ENCODE measurements around the gene WBP2. TPM values are rescaled to one million over a fixed set of nuclear protein-coding genes. Genes with fewer than 3 reads are reported as not detected.

Gene WBP2
- polyA plus RNA-seq, 1 donor (not counting 4 experiments of a cell fraction or from before 2014, with no cell fraction given): 23.3 TPM

DNA sequence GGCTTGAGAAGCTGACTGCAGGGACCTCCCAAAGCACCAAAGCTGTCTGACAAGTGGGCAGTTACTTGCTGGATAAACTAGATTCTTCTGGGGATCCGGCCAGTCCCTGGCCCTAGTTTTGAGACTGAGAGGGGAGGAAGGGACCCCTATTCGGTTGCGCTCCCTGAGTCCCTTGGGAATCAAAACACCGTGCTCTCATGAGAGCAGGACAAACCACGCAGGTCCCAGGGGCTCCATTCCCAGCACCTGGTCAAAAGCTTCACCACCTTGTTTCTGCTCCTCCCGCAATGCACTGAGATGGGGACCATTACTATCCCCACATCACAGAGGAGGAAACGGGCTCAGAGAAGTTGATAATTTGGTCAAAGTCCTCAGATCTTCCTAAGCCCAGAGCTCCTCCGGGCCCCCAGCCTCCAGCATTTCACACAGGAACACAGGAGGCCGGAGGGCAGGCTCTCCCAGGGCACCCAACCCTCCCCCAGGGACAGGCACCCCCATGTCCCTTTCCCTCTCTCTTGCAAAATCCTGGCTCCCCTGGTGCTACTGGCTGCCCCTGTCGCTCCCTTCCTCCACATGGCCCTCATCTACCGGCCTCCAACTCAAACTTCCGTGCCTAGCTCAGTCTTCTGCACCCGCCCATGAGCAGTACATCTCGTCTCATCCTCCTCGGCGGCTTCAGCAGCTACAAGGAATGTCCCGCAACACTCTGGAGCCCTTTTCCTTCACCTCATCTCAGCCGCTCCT, 38.3 kb upstream of the WBP2 start:
- Histone ChIP-seq H3K27me3 (ENCODE audit: control insufficient read depth, extremely low read depth, insufficient read depth, low read length) (no peaks in the 10 kb centered on the region), H3K79me2 (ENCODE audit: control insufficient read depth, insufficient read depth, low read length) (peaks cover 4% of the 10 kb centered on the region), H3K9me3 (ENCODE audit: control insufficient read depth, low read depth, low read length) (no peaks in the 10 kb centered on the region), H3K27ac (ENCODE audit: control insufficient read depth, insufficient read depth, low read length) (no peak overlapping the region), H3K4me3 (ENCODE audit: control insufficient read depth in 2 of 3, extremely low read depth in 1 of 3, insufficient read depth in 2 of 3, low read depth in 1 of 3, low read length in 3 of 3) (no peak overlapping the region), H3K4me2 (ENCODE audit: control insufficient read depth, extremely low read depth, insufficient read depth, low read depth, low read length) (no peak overlapping the region), H2AFZ (ENCODE audit: control insufficient read depth, low read length) (no peak overlapping the region), H3K9ac (ENCODE audit: control insufficient read depth, extremely low read depth, insufficient read depth, low read length) (no peak overlapping the region), H3K9me1 (ENCODE audit: control insufficient read depth, extremely low read depth, insufficient read depth, low read length) (no peaks in the 10 kb centered on the region), H3K4me1 (ENCODE audit: control insufficient read depth, extremely low read depth, insufficient read depth, low read length) (peaks cover 9% of the 10 kb centered on the region), H4K20me1 (ENCODE audit: control insufficient read depth, extremely low read depth, insufficient read depth, low read length) (no peaks in the 10 kb centered on the region), H3K36me3 (ENCODE audit: control insufficient read depth in 2 of 2, extremely low read depth in 1 of 2, insufficient read depth in 2 of 2, low read length in 2 of 2) (peaks cover 10 to 14% of the 10 kb centered on the region in 2 experiments)
- no peak for TF ChIP-seq EZH2 (IDR thresholded peaks at IDR 0.05; ENCODE audit: low read length)
- no peak for FAIRE-seq
- no peak for DNase-seq (ENCODE audit: low read depth, low spot score)
- dilution Hi-C loops (cut with MboI; ENCODE audit: extremely low pct_ligation_motif_present, low sequenced_read_pairs): no loop called here

DNA sequence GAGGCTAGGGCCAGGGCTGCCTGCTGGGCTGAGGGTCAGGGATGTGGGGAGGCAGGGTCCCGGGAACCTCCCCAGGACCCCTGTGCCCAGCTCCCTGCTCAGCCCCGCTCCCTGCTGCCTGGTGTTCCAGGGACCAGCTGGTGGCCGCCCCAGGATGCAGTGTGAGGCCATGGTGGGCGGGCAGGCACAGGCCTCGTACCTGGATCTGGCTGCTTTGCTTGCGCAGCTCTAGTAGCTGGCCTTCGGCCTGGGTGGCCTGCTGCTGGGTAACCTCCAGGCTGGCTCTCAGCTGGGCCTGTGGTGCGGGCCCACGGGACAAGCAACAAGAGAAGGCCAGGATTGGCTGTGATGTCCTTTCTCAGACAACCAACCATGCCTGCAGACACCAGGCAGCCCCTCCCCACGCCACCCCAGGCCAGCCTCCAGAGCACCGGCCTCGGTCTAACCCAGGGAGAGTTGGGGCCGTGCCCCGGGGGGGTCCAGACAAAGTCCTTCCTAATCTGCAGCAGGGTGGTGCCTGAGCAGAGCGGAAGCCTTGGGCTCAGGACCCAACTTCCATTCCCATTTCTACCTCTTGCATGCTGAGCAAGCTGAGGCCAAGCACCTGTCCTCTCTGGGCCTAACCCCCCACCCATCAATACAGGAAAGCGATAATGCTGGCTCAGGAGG, 37.6 kb upstream of the WBP2 start:
- Histone ChIP-seq H3K4me2 (ENCODE audit: control insufficient read depth, extremely low read depth, insufficient read depth, low read depth, low read length) (no peak overlapping the region), H3K27me3 (ENCODE audit: control insufficient read depth, extremely low read depth, insufficient read depth, low read length) (no peaks in the 10 kb centered on the region), H3K4me1 (ENCODE audit: control insufficient read depth, extremely low read depth, insufficient read depth, low read length) (peaks cover 9% of the 10 kb centered on the region), H3K79me2 (ENCODE audit: control insufficient read depth, insufficient read depth, low read length) (peaks cover 4% of the 10 kb centered on the region), H3K9ac (ENCODE audit: control insufficient read depth, extremely low read depth, insufficient read depth, low read length) (no peak overlapping the region), H2AFZ (ENCODE audit: control insufficient read depth, low read length) (no peak overlapping the region), H3K9me3 (ENCODE audit: control insufficient read depth, low read depth, low read length) (no peaks in the 10 kb centered on the region), H3K4me3 (ENCODE audit: control insufficient read depth in 2 of 3, extremely low read depth in 1 of 3, insufficient read depth in 2 of 3, low read depth in 1 of 3, low read length in 3 of 3) (no peak overlapping the region), H3K36me3 (ENCODE audit: control insufficient read depth in 2 of 2, extremely low read depth in 1 of 2, insufficient read depth in 2 of 2, low read length in 2 of 2) (peaks cover 7 to 10% of the 10 kb centered on the region in 2 experiments), H3K9me1 (ENCODE audit: control insufficient read depth, extremely low read depth, insufficient read depth, low read length) (no peaks in the 10 kb centered on the region), H3K27ac (ENCODE audit: control insufficient read depth, insufficient read depth, low read length) (no peak overlapping the region), H4K20me1 (ENCODE audit: control insufficient read depth, extremely low read depth, insufficient read depth, low read length) (no peaks in the 10 kb centered on the region)
- FAIRE-seq (no peak), DNase-seq (ENCODE audit: low read depth, low spot score) (no peak)
- TF ChIP-seq EZH2 (IDR thresholded peaks at IDR 0.05; ENCODE audit: low read length): no peak
- TF ChIP-seq, protein P1, sequence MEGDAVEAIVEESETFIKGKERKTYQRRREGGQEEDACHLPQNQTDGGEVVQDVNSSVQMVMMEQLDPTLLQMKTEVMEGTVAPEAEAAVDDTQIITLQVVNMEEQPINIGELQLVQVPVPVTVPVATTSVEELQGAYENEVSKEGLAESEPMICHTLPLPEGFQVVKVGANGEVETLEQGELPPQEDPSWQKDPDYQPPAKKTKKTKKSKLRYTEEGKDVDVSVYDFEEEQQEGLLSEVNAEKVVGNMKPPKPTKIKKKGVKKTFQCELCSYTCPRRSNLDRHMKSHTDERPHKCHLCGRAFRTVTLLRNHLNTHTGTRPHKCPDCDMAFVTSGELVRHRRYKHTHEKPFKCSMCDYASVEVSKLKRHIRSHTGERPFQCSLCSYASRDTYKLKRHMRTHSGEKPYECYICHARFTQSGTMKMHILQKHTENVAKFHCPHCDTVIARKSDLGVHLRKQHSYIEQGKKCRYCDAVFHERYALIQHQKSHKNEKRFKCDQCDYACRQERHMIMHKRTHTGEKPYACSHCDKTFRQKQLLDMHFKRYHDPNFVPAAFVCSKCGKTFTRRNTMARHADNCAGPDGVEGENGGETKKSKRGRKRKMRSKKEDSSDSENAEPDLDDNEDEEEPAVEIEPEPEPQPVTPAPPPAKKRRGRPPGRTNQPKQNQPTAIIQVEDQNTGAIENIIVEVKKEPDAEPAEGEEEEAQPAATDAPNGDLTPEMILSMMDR (optimal IDR thresholded peaks at IDR 0.05 in 1 of 3, IDR thresholded peaks at IDR 0.05 in 1 of 3, conservative IDR thresholded peaks at IDR 0.05 in 1 of 3; ENCODE audit: extremely low read depth in 1 of 3, insufficient read depth in 2 of 3, low read length in 3 of 3): no peak
- dilution Hi-C loops (cut with MboI; ENCODE audit: extremely low pct_ligation_motif_present, low sequenced_read_pairs): no loop called here

Data from keratinocyte (primary cell).